Measurements from ENCODE around the gene PDLIM5.

The PDLIM5 gene

DNA sequence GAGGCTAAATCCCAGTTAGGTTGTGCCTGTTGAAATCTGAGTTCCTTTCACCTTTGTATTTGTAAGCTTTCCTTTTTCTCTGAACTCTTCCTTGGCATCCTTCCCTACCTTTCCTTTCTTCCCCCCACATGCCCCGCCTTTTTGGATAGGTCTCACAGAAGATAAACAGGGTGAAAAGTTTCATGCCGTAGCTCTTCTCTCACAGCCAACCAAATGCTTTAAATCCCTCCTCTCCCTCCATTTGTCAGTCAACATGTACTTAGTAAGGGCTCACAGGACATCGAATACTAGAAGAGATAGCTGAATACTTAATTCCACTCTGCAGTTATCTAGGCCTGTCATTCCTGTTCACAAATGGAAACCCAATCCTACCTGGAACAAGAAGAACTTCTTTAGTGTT, 198.9 kb downstream of the PDLIM5 start:
- Histone ChIP-seq H2AFZ (ENCODE audit: low read depth, low read length) (no peak overlapping the region), H3K4ac (ENCODE audit: low read depth in 1 of 2, low read length in 2 of 2) (no peak overlapping the region), H2BK5ac (ENCODE audit: low read depth, low read length, poor library complexity, severe bottlenecking) (no peak overlapping the region), H3K4me1 (ENCODE audit: control insufficient read depth, insufficient read depth, low read depth, low read length) (no peaks in the 10 kb centered on the region), H3K27ac (ENCODE audit: low read length, poor library complexity, severe bottlenecking) (no peak overlapping the region), H4K91ac (ENCODE audit: low read length) (no peak overlapping the region), H3K36me3 (ENCODE audit: control insufficient read depth in 1 of 2, insufficient read depth in 2 of 2, low read depth in 1 of 2, low read length in 2 of 2) (peaks cover 4 to 63% of the 10 kb centered on the region in 2 experiments), H4K8ac (ENCODE audit: low read length) (no peak overlapping the region), H3K14ac (ENCODE audit: low read length in 2 of 2) (no peak overlapping the region), H2AK5ac (ENCODE audit: low read length, severe bottlenecking) (no peak overlapping the region), H3K9me3 (ENCODE audit: control insufficient read depth, low read length) (no peaks in the 10 kb centered on the region), H3K23ac (ENCODE audit: low read length in 2 of 2) (no peak overlapping the region), H3K9ac (ENCODE audit: low read length) (no peak overlapping the region), H2BK120ac (ENCODE audit: low read depth, low read length) (no peak overlapping the region), H3K18ac (ENCODE audit: low read depth in 1 of 2, low read length in 2 of 2) (no peak overlapping the region), H3K4me2 (ENCODE audit: low read length, poor library complexity, severe bottlenecking) (no peak overlapping the region), H3K27me3 (ENCODE audit: control insufficient read depth in 1 of 2, insufficient read depth in 1 of 2, low read length in 2 of 2) (no peaks in the 10 kb centered on the region), H2BK12ac (ENCODE audit: low read length in 2 of 2) (no peak overlapping the region), H3K79me1 (replicated peaks; ENCODE audit: low read length, poor library complexity, severe bottlenecking) (peaks cover 7% of the 10 kb centered on the region), H2BK15ac (ENCODE audit: low read depth, poor library complexity, severe bottlenecking) (no peak overlapping the region), H3K4me3 (ENCODE audit: insufficient read depth in 1 of 2, low read depth in 1 of 2, low read length in 2 of 2) (no peak overlapping the region)
- no peak for DNase-seq
- 93% methylated on average over 3 of the region's 3 CpGs for WGBS

DNA sequence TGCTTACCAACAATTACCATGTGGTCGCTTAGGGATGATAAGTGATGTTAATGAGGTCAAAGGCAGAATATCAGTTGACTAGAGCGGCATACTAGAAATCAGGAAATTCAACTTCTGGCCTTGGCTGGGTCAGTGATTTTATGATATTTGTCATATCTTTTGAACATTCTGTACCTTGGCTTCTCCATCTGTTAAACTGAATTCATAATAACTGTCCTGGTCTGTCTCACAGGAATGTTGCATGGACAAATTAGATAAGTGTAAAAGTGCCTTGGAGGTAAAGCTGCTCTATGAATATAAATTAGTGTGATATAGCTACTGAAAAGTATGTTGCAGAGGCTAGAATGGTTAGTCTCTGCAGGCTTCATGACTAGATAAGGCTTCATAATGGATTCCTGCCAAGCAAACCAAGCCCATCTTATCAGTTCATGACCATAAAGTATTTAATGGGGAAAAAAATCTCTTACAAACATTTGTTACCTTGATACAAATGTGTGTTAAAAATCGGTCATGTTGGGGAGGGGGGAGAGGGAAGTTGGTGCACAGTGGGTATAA, 201.4 kb downstream of the PDLIM5 start:
- no peak for DNase-seq
- Histone ChIP-seq H2AK5ac (ENCODE audit: low read length, severe bottlenecking) (no peak overlapping the region), H4K91ac (ENCODE audit: low read length) (no peak overlapping the region), H3K18ac (ENCODE audit: low read depth in 1 of 2, low read length in 2 of 2) (no peak overlapping the region), H3K79me1 (replicated peaks; ENCODE audit: low read length, poor library complexity, severe bottlenecking) (peaks cover 7% of the 10 kb centered on the region), H4K8ac (ENCODE audit: low read length) (no peak overlapping the region), H3K27me3 (ENCODE audit: control insufficient read depth in 1 of 2, insufficient read depth in 1 of 2, low read length in 2 of 2) (no peaks in the 10 kb centered on the region), H3K4me3 (ENCODE audit: insufficient read depth in 1 of 2, low read depth in 1 of 2, low read length in 2 of 2) (no peak overlapping the region), H3K4me1 (ENCODE audit: control insufficient read depth, insufficient read depth, low read depth, low read length) (no peaks in the 10 kb centered on the region), H3K4me2 (ENCODE audit: low read length, poor library complexity, severe bottlenecking) (no peak overlapping the region), H2AFZ (ENCODE audit: low read depth, low read length) (no peak overlapping the region), H2BK5ac (ENCODE audit: low read depth, low read length, poor library complexity, severe bottlenecking) (no peak overlapping the region), H2BK15ac (ENCODE audit: low read depth, poor library complexity, severe bottlenecking) (no peak overlapping the region), H2BK12ac (ENCODE audit: low read length in 2 of 2) (no peak overlapping the region), H3K36me3 (ENCODE audit: control insufficient read depth in 1 of 2, insufficient read depth in 2 of 2, low read depth in 1 of 2, low read length in 2 of 2) (peaks cover 8 to 61% of the 10 kb centered on the region in 2 experiments), H3K23ac (ENCODE audit: low read length in 2 of 2) (no peak overlapping the region), H3K4ac (ENCODE audit: low read depth in 1 of 2, low read length in 2 of 2) (no peak overlapping the region), H3K27ac (ENCODE audit: low read length, poor library complexity, severe bottlenecking) (no peak overlapping the region), H3K14ac (ENCODE audit: low read length in 2 of 2) (no peak overlapping the region), H2BK120ac (ENCODE audit: low read depth, low read length) (no peak overlapping the region), H3K9me3 (ENCODE audit: control insufficient read depth, low read length) (no peaks in the 10 kb centered on the region), H3K9ac (ENCODE audit: low read length) (no peak overlapping the region)
- WGBS: 100% methylated on average over 1 of the region's 3 CpGs

DNA sequence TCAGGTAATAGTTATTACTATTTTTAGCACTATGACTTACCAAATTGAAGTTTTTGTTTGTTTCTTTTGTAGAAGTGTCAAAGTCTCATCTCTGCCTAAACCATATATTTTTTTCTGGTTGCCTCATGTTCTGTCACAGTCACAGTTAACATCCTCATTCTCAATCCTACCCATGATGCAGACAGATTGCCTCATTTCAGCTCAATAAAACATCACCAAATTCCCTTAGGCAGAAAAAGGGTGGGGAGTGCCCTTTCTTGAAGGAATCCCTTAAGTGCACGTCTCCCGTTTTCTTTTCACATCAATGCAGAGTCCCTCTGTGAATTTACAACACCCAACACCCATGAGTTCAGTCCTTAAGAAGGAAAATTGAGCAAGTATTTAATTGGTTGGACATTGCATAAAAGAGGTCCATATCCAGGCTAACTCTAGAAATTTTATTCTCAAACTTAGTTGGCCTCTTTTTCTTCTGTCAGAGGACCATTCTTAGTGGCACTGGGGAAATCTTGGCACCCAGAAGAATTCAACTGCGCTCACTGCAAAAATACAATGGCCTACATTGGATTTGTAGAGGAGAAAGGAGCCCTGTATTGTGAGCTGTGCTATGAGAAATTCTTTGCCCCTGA, 202.4 kb downstream of the PDLIM5 start:
- no peak overlapping the region for H2AFZ ChIP-seq (ENCODE audit: low read depth, low read length)
- H3K4ac ChIP-seq (ENCODE audit: low read depth in 1 of 2, low read length in 2 of 2): no peak overlapping the region
- H3K14ac ChIP-seq (ENCODE audit: low read length in 2 of 2): no peak overlapping the region
- no peak overlapping the region for H3K18ac ChIP-seq (ENCODE audit: low read depth in 1 of 2, low read length in 2 of 2)
- no peak overlapping the region for H2BK5ac ChIP-seq (ENCODE audit: low read depth, low read length, poor library complexity, severe bottlenecking)
- H3K23ac ChIP-seq (ENCODE audit: low read length in 2 of 2): no peak overlapping the region
- H3K9me3 ChIP-seq (ENCODE audit: control insufficient read depth, low read length): no peaks in the 10 kb centered on the region
- H3K4me2 ChIP-seq (ENCODE audit: low read length, poor library complexity, severe bottlenecking): no peak overlapping the region
- no peak overlapping the region for H3K9ac ChIP-seq (ENCODE audit: low read length)
- peaks cover 3% of the 10 kb centered on the region for H3K79me1 ChIP-seq (replicated peaks; ENCODE audit: low read length, poor library complexity, severe bottlenecking)
- H2BK120ac ChIP-seq (ENCODE audit: low read depth, low read length): no peak overlapping the region
- no peaks in the 10 kb centered on the region for H3K4me1 ChIP-seq (ENCODE audit: control insufficient read depth, insufficient read depth, low read depth, low read length)
- no peaks in the 10 kb centered on the region for H3K27me3 ChIP-seq (ENCODE audit: control insufficient read depth in 1 of 2, insufficient read depth in 1 of 2, low read length in 2 of 2)
- H2AK5ac ChIP-seq (ENCODE audit: low read length, severe bottlenecking): no peak overlapping the region
- H2BK12ac ChIP-seq (ENCODE audit: low read length in 2 of 2): no peak overlapping the region
- no peak overlapping the region for H4K91ac ChIP-seq (ENCODE audit: low read length)
- H2BK15ac ChIP-seq (ENCODE audit: low read depth, poor library complexity, severe bottlenecking): no peak overlapping the region
- H3K4me3 ChIP-seq (ENCODE audit: insufficient read depth in 1 of 2, low read depth in 1 of 2, low read length in 2 of 2): no peak overlapping the region
- no peak overlapping the region for H3K27ac ChIP-seq (ENCODE audit: low read length, poor library complexity, severe bottlenecking)
- peaks cover 4 to 64% of the 10 kb centered on the region in 2 experiments for H3K36me3 ChIP-seq (ENCODE audit: control insufficient read depth in 1 of 2, insufficient read depth in 2 of 2, low read depth in 1 of 2, low read length in 2 of 2)
- 100% methylated on average over 1 of the region's 3 CpGs for WGBS
- H4K8ac ChIP-seq (ENCODE audit: low read length): no peak overlapping the region
- DNase-seq: no peak

- no peak overlapping the region for H4K91ac ChIP-seq (ENCODE audit: low read length)
- no peak overlapping the region for H4K8ac ChIP-seq (ENCODE audit: low read length)
- no peak for DNase-seq
- H3K4me3 ChIP-seq (ENCODE audit: insufficient read depth in 1 of 2, low read depth in 1 of 2, low read length in 2 of 2): no peak overlapping the region
- no peak overlapping the region for H2BK12ac ChIP-seq (ENCODE audit: low read length in 2 of 2)
- no peak overlapping the region for H3K23ac ChIP-seq (ENCODE audit: low read length in 2 of 2)
- no peak overlapping the region for H3K4ac ChIP-seq (ENCODE audit: low read depth in 1 of 2, low read length in 2 of 2)
- no peak overlapping the region for H3K18ac ChIP-seq (ENCODE audit: low read depth in 1 of 2, low read length in 2 of 2)
- H2AFZ ChIP-seq (ENCODE audit: low read depth, low read length): no peak overlapping the region
- no peak overlapping the region for H2BK15ac ChIP-seq (ENCODE audit: low read depth, poor library complexity, severe bottlenecking)
- H3K79me1 ChIP-seq (replicated peaks; ENCODE audit: low read length, poor library complexity, severe bottlenecking): peaks cover 3% of the 10 kb centered on the region
- no peak overlapping the region for H3K4me2 ChIP-seq (ENCODE audit: low read length, poor library complexity, severe bottlenecking)
- no peak overlapping the region for H2BK5ac ChIP-seq (ENCODE audit: low read depth, low read length, poor library complexity, severe bottlenecking)
- H3K36me3 ChIP-seq (ENCODE audit: control insufficient read depth in 1 of 2, insufficient read depth in 2 of 2, low read depth in 1 of 2, low read length in 2 of 2): peaks cover 4 to 64% of the 10 kb centered on the region in 2 experiments
- no peaks in the 10 kb centered on the region for H3K9me3 ChIP-seq (ENCODE audit: control insufficient read depth, low read length)
- no peak overlapping the region for H3K14ac ChIP-seq (ENCODE audit: low read length in 2 of 2)
- H3K4me1 ChIP-seq (ENCODE audit: control insufficient read depth, insufficient read depth, low read depth, low read length): no peaks in the 10 kb centered on the region
- no peak overlapping the region for H2BK120ac ChIP-seq (ENCODE audit: low read depth, low read length)
- H2AK5ac ChIP-seq (ENCODE audit: low read length, severe bottlenecking): no peak overlapping the region
- WGBS: 100% methylated on average over 2 of the region's 3 CpGs
- no peak overlapping the region for H3K27ac ChIP-seq (ENCODE audit: low read length, poor library complexity, severe bottlenecking)
- no peak overlapping the region for H3K9ac ChIP-seq (ENCODE audit: low read length)
- no peaks in the 10 kb centered on the region for H3K27me3 ChIP-seq (ENCODE audit: control insufficient read depth in 1 of 2, insufficient read depth in 1 of 2, low read length in 2 of 2)
These were observed 203.0 kb downstream of the PDLIM5 start for GRCh38 chr4:94654714-94655113.

All from mesenchymal stem cell (in vitro differentiated cells and primary cell).